Keratinocyte (primary cell): ENCODE data around the gene DAPK1. TPM values are rescaled to one million over a fixed set of nuclear protein-coding genes. Genes with fewer than 3 reads are reported as not detected.

Experiments used
- DNase-seq: peaks from one replicate; pipeline ENCODE4 v3.0.0-alpha.2; 2011; ENCODE audit warnings: low read depth, missing footprints, low spot score
- FAIRE-seq: peaks from 2 replicates; lab custom pipeline; 2011; peaks lifted over from hg19 to GRCh38; lab: Jason Lieb, UNC
- H2AFZ ChIP-seq: 2 replicates; pipeline ENCODE4 v1.6.0; 2012; ENCODE audit warnings: low read length, control low read depth, inconsistent platforms; ENCODE audit not compliant: control insufficient read depth
- H3K27ac ChIP-seq: 2 replicates; pipeline ENCODE4 v1.5.1; 2011; ENCODE audit warnings: low read length; ENCODE audit not compliant: control insufficient read depth, insufficient read depth
- H3K27me3 ChIP-seq: 3 replicates; pipeline ENCODE4 v1.6.0; 2011; ENCODE audit warnings: low read length; ENCODE audit not compliant: control insufficient read depth, insufficient read depth; ENCODE audit errors: extremely low read depth
- H3K36me3 ChIP-seq, 2 experiments: 2 replicates in 1 of 2; 3 replicates in 1 of 2; pipeline ENCODE4 v1.5.1; 2011; ENCODE audit warnings: low read length in 2 of 2, mild to moderate bottlenecking in 1 of 2; ENCODE audit not compliant: control insufficient read depth in 2 of 2, insufficient read depth in 2 of 2; ENCODE audit errors: extremely low read depth in 1 of 2
- H3K4me1 ChIP-seq: 3 replicates; pipeline ENCODE4 v1.5.1; 2011; ENCODE audit warnings: low read length; ENCODE audit not compliant: control insufficient read depth, insufficient read depth; ENCODE audit errors: extremely low read depth
- H3K4me2 ChIP-seq: 3 replicates; pipeline ENCODE4 v1.6.0; 2011; ENCODE audit warnings: low read depth, low read length; ENCODE audit not compliant: control insufficient read depth, insufficient read depth; ENCODE audit errors: extremely low read depth
- H3K4me3 ChIP-seq, 3 experiments: fragments of 200-600 bp in 1 of 3; sonication (generic) in 1 of 3; 2 replicates in 2 of 3; 3 replicates in 1 of 3; pipeline ENCODE4 v1.5.1; 2011 to 2016; ENCODE audit warnings: low read length in 3 of 3, mild to moderate bottlenecking in 3 of 3, control low read depth in 2 of 3, inconsistent platforms in 1 of 3, low read depth in 1 of 3, mixed read lengths in 1 of 3, mixed run types in 1 of 3, moderate library complexity in 1 of 3; ENCODE audit not compliant: control insufficient read depth in 2 of 3, insufficient read depth in 2 of 3; ENCODE audit errors: extremely low read depth in 1 of 3
- H3K79me2 ChIP-seq: 2 replicates; pipeline ENCODE4 v1.6.0; 2012; ENCODE audit warnings: low read length; ENCODE audit not compliant: control insufficient read depth, insufficient read depth
- H3K9ac ChIP-seq: 3 replicates; pipeline ENCODE4 v1.6.0; 2011; ENCODE audit warnings: low read length; ENCODE audit not compliant: control insufficient read depth, insufficient read depth; ENCODE audit errors: extremely low read depth
- H3K9me1 ChIP-seq: 3 replicates; pipeline ENCODE4 v1.6.0; 2011; ENCODE audit warnings: low read length; ENCODE audit not compliant: control insufficient read depth, insufficient read depth; ENCODE audit errors: extremely low read depth
- H3K9me3 ChIP-seq: 2 replicates; pipeline ENCODE4 v1.5.1; 2012; ENCODE audit warnings: low read depth, low read length; ENCODE audit not compliant: control insufficient read depth
- H4K20me1 ChIP-seq: 3 replicates; pipeline ENCODE4 v1.6.0; 2011; ENCODE audit warnings: low read length; ENCODE audit not compliant: control insufficient read depth, insufficient read depth; ENCODE audit errors: extremely low read depth
- CTCF ChIP-seq, 3 experiments: IDR thresholded peaks in 1 of 3; conservative IDR thresholded peaks in 1 of 3; optimal IDR thresholded peaks in 1 of 3; 2 replicates in 2 of 3; 3 replicates in 1 of 3; pipeline versions ENCODE3 to v1.5.1; 2011; ENCODE audit warnings: low read length in 3 of 3, mild to moderate bottlenecking in 3 of 3, moderate library complexity in 2 of 3, control low read depth in 1 of 3, inconsistent platforms in 1 of 3; ENCODE audit not compliant: insufficient read depth in 2 of 3; ENCODE audit errors: extremely low read depth in 1 of 3
- EZH2 ChIP-seq: IDR thresholded peaks from one replicate; pipeline ENCODE4 v1.6.1; 2012; ENCODE audit warnings: inconsistent platforms, mild to moderate bottlenecking, low read length, moderate library complexity
- dilution Hi-C: fragments of 300-500 bp; cut with MboI; formaldehyde crosslinking; loops from one replicate; pipeline ENCODE4 v1.7.0; 2020; ENCODE audit warnings: low sequenced_read_pairs; ENCODE audit not compliant: extremely low pct_ligation_motif_present
- polyA plus RNA-seq, 5 experiments: library from polyadenylated mRNA; depleted of rRNA in 3 of 5; stranded (reverse) in 3 of 5; stranded (forward) in 1 of 5; unstranded in 1 of 5; fragments of >200 nt; gene quantifications; 1 replicate in 1 of 5; 2 replicates in 3 of 5; 3 replicates in 1 of 5; pipeline versions ENCODE4 v1.2.1 to v1.2.3, GENCODE V29; 2011 to 2012; ENCODE audit warnings: missing spikeins in 2 of 5, low read depth in 1 of 5, low replicate concordance in 1 of 5

DAPK1 gene
- polyA plus RNA-seq, 1 donor (not counting 4 experiments of a cell fraction or from before 2014, with no cell fraction given) = 2.8 TPM

GRCh38 chr9:87556039-87556438 is 58.4 kb downstream of the DAPK1 start:
- Histone ChIP-seq H3K4me2 (no peak overlapping the region), H3K9me1 (no peaks in the 10 kb centered on the region), H3K4me3 (no peak overlapping the region), H3K27me3 (no peaks in the 10 kb centered on the region), H3K9ac (no peak overlapping the region), H3K27ac (no peak overlapping the region), H3K4me1 (no peaks in the 10 kb centered on the region), H3K9me3 (no peaks in the 10 kb centered on the region), H3K36me3 (no peaks in the 10 kb centered on the region), H4K20me1 (no peaks in the 10 kb centered on the region), H3K79me2 (no peaks in the 10 kb centered on the region), H2AFZ (no peak overlapping the region)
- TF ChIP-seq EZH2 (no peak), CTCF (optimal IDR thresholded peaks at IDR 0.05 in 1 of 3, IDR thresholded peaks at IDR 0.05 in 1 of 3, conservative IDR thresholded peaks at IDR 0.05 in 1 of 3; ENCODE audit: extremely low read depth in 1 of 3, insufficient read depth in 2 of 3, low read length in 3 of 3) (no peak)
- DNase-seq (no peak), FAIRE-seq (no peak)
- dilution Hi-C loops = no loop called here

GRCh38 chr9:87556821-87557220 is 59.2 kb downstream of the DAPK1 start:
- H3K27ac ChIP-seq = no peak overlapping the region
- no peak overlapping the region for H3K4me3 ChIP-seq
- H3K27me3 ChIP-seq = no peaks in the 10 kb centered on the region
- FAIRE-seq = no peak
- no peaks in the 10 kb centered on the region for H3K79me2 ChIP-seq
- dilution Hi-C loops = no loop called here
- no peak overlapping the region for H3K9ac ChIP-seq
- no peak for DNase-seq
- no peaks in the 10 kb centered on the region for H3K9me3 ChIP-seq
- H3K4me2 ChIP-seq = no peak overlapping the region
- H3K9me1 ChIP-seq = no peaks in the 10 kb centered on the region
- no peak overlapping the region for H2AFZ ChIP-seq
- no peaks in the 10 kb centered on the region for H3K36me3 ChIP-seq
- H3K4me1 ChIP-seq = no peaks in the 10 kb centered on the region
- no peaks in the 10 kb centered on the region for H4K20me1 ChIP-seq
- TF ChIP-seq CTCF (optimal IDR thresholded peaks at IDR 0.05 in 1 of 3, IDR thresholded peaks at IDR 0.05 in 1 of 3, conservative IDR thresholded peaks at IDR 0.05 in 1 of 3; ENCODE audit: extremely low read depth in 1 of 3, insufficient read depth in 2 of 3, low read length in 3 of 3) = no peak
- TF ChIP-seq EZH2 = no peak
